Activated CD8-positive, alpha-beta T cell treated with anti-CD3 and anti-CD28 coated beads for 36 hours (primary cell): ENCODE results near the gene COL6A2. TPM values are rescaled to one million over a fixed set of nuclear protein-coding genes. Genes with fewer than 3 reads are reported as not detected.
"Not testable (repeated sequence)": the region's sequence is repeated elsewhere in the genome, so short reads cannot be mapped to it uniquely, and the experiment has no call there.

Experiments used
- ATAC-seq: fragments of 200-7000 bp; cut with Tn5 transposase; one replicate; pipeline ENCODE4 v1.10.0; 2021; ENCODE audit warnings: mild to moderate bottlenecking, moderate library complexity
- CTCF ChIA-PET: fragments of 350-600 bp; sonication (Branson Sonifier 250); formaldehyde crosslinking; loops from one replicate; lab custom pipeline; 2021; ENCODE audit warnings: antibody characterized with exemption; lab: Charles Lee
- POLR2A ChIA-PET: fragments of 350-600 bp; sonication (Branson Sonifier 250); formaldehyde crosslinking; loops from one replicate; lab custom pipeline; 2021; ENCODE audit warnings: antibody characterized with exemption; lab: Charles Lee
- DNase-seq: peaks from one replicate; pipeline ENCODE4 v3.0.0-alpha.2; 2020
- H3K27ac Mint-ChIP-seq: one replicate; pipeline ENCODE4 v1.8.0; 2021; ENCODE audit warnings: mild to moderate bottlenecking, mixed read lengths
- H3K27me3 Mint-ChIP-seq: one replicate; pipeline ENCODE4 v1.8.0; 2021; ENCODE audit warnings: mixed read lengths
- H3K36me3 Mint-ChIP-seq: one replicate; pipeline ENCODE4 v1.8.0; 2021; ENCODE audit warnings: low read depth, mixed read lengths
- H3K4me1 Mint-ChIP-seq: one replicate; pipeline ENCODE4 v1.8.0; 2021; ENCODE audit warnings: low read depth, mixed read lengths
- H3K4me3 Mint-ChIP-seq: one replicate; pipeline ENCODE4 v1.8.0; 2021; ENCODE audit warnings: mild to moderate bottlenecking, moderate library complexity, mixed read lengths
- H3K9me3 Mint-ChIP-seq: one replicate; pipeline ENCODE4 v1.8.0; 2021; ENCODE audit warnings: mixed read lengths
- CTCF ChIP-seq: fragments of 200-600 bp; IDR thresholded peaks from one replicate; pipeline ENCODE4 v1.8.0; 2022; ENCODE audit warnings: antibody characterized with exemption, mild to moderate bottlenecking
- intact Hi-C: fragments of 100-400 bp; cut with micrococcal nuclease; formaldehyde crosslinking; loops from one replicate; pipeline ENCODE4 v1.10.0; 2022
- total RNA-seq, 2 experiments: library from RNA; stranded (reverse); gene quantifications; one replicate each; pipeline ENCODE4 v1.2.3, GENCODE V29; 2021

The COL6A2 gene
- total RNA-seq, 2 experiments from 2014 or later, result 25.0 to 25.3 TPM

DNA sequence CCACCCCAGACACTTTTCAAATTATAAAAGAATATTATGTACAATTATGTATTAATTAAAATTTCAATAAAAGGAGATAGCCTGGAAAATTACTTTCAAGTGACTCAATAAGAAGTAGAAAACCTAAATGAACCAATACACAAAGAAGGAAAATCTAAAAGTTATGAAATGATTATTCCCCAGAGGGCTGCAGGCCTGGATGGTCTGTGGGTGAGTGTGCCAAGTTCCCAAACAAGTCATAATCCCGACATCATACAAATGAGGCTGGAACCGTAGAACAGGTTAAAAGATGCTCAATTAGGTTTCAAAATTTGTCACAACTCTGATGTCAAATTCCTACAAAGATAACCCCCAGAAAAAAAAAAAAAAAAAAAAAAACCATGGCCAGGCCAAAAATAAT is 73.7 kb downstream of the COL6A2 start:
- POLR2A ChIA-PET, result no interaction called here
- intact Hi-C loops, result no loop called here
- no peak for DNase-seq
- CTCF ChIA-PET, result no interaction called here
- Mint-ChIP-seq H3K27me3 (no peaks in the 10 kb centered on the region), H3K4me1 (peaks cover 6% of the 10 kb centered on the region), H3K4me3 (no peak overlapping the region), H3K27ac (no peak overlapping the region), H3K9me3 (peaks cover 13% of the 10 kb centered on the region), H3K36me3 (peaks cover 6% of the 10 kb centered on the region)
- no peak for ATAC-seq
- no peak for TF ChIP-seq CTCF

DNA sequence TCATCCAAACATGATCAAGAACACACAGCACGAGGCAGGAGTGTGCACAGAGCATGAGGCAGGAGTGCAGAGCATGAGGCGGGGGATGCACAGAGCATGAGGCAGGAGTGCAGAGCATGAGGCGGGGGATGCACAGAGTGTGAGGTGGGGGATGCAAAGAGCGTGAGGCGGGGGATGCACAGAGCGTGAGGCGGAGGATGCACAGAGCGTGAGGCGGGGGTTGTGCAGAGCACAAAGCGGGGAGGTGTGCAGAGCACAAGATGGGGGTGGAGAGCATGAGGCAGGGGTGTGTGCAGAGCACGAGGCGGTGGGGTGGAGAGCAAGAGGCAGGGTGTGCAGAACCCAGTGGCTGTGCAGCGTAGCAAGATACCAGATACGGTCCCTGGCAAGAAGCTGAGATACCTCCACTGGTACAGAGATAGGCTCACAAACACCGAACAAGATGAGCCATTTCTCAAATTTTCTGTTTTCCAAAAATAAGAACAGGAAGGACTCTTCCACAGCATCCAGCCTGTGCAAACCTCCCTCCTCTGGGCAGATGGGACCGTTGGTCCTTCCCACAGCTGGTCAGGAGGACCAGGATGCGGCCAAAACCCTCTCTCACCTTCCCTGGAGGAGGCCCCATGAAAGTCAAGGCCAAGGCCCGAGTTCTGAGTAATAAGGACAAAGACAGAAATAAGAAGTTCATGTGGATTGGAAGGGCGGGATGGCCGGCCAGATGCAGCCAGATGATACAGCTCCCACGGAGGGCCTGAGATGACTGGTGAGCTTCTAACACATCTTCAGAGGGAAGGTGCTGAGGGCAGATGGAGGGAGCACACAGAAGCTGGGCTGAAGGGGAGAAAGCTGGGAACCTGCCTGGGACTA is 74.3 kb downstream of the COL6A2 start:
- ChIA-PET CTCF (interaction anchor here (1.2 kb wide), 1 partner anchor 20 kb away, joined by 3 read pairs; no protein-coding TSS in a partner anchor), POLR2A (interaction anchor here (0.6 kb wide), 1 partner anchor 19 kb away, joined by 3 read pairs; no protein-coding TSS in a partner anchor)
- intact Hi-C loops, result no loop called here

DNA sequence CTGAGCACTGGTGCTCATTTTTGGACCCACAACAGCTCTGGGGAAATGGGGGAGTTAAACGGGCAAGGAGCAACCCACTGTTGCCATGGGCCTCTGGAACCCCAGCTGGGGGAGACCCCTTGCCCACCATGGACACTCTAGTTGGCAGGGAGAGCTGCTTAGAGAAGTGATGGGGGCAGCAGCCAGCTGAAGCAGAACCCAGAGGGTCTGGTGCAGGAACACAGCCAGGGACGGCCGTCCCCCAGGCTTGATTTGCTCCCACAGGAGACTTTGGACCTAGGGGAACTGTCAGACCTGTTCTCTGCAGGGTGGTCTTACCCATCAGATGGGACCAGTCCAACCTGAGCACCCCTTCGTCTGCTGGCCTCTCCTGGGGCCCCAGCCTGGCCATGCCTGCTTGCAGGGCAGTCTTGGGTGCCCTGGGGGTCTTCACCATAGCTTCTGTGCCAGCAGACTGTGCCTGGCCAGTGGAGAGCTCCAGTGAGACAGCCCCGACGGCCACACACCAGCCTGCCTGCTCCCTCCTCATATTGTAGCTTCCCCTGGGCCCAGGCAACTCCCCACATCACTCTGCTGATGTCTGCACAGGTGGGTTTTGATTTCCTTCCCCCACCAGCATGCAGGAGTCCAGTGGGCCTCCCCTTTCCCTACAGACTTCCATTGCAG is 75.1 kb downstream of the COL6A2 start:
- H3K9me3 Mint-ChIP-seq, result peaks cover 20% of the 10 kb centered on the region
- intact Hi-C loops, result no loop called here
- peaks cover 6% of the 10 kb centered on the region for H3K36me3 Mint-ChIP-seq
- ChIA-PET CTCF (interaction anchor here (1.2 kb wide), 1 partner anchor 20 kb away, joined by 3 read pairs; no protein-coding TSS in a partner anchor), POLR2A (interaction anchor here (0.6 kb wide), 1 partner anchor 20 kb away, joined by 3 read pairs; no protein-coding TSS in a partner anchor)
- TF ChIP-seq CTCF, result no peak
- no peak overlapping the region for H3K4me3 Mint-ChIP-seq
- no peaks in the 10 kb centered on the region for H3K27me3 Mint-ChIP-seq
- ATAC-seq, result no peak
- H3K4me1 Mint-ChIP-seq, result peaks cover 6% of the 10 kb centered on the region
- no peak for DNase-seq
- H3K27ac Mint-ChIP-seq, result no peak overlapping the region

More for the DNA sequence above, 74.3 kb downstream of the COL6A2 start:
- DNase-seq (no peak), ATAC-seq (no peak)
- Mint-ChIP-seq H3K9me3 (peaks cover 18% of the 10 kb centered on the region), H3K27ac (no peak overlapping the region), H3K4me1 (peaks cover 6% of the 10 kb centered on the region), H3K27me3 (no peaks in the 10 kb centered on the region), H3K36me3 (peaks cover 6% of the 10 kb centered on the region), H3K4me3 (no peak overlapping the region)
- TF ChIP-seq CTCF, result no peak

GRCh38 chr21:46173573-46173972 is 75.7 kb downstream of the COL6A2 start:
- Mint-ChIP-seq H3K27ac (no peak overlapping the region), H3K27me3 (no peaks in the 10 kb centered on the region), H3K4me3 (no peak overlapping the region), H3K9me3 (peaks cover 20% of the 10 kb centered on the region), H3K4me1 (peaks cover 6% of the 10 kb centered on the region), H3K36me3 (peaks cover 6% of the 10 kb centered on the region)
- no peak for DNase-seq
- ChIA-PET POLR2A (no interaction called here), CTCF (interaction anchor here (1.2 kb wide), 1 partner anchor 21 kb away, joined by 3 read pairs; no protein-coding TSS in a partner anchor)
- no peak for ATAC-seq
- TF ChIP-seq CTCF, result no peak
- intact Hi-C loops, result no loop called here

DNA sequence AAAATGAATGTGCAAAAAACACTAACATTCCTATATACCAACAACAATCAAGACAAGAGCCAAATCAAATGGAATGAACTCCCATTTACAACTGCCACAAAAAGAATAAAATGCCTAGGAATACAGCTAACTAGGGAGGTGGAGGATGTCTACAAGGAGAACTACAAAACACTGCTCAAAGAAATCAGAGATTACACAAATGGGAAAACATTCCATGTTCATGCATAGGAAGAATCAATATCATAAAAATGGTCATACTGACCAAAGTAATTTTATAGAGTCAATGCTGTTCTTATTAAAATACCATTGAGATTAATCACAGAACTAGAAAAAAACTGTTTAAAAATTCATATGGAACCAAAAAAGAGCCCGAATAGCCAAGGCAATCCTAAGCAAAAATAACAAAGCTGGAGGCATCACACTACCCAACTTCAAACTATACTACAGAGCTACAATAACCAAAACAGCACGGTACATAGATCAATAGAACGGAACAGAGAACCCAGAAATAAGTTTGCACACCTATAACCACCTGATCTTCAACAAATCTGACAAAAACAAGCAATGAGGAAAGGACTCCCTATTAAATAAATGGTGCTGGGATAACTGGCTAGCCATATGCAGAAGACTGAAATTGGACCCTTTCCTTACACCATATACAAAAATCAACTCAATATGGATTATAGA is 78.7 kb downstream of the COL6A2 start:
- H3K27ac Mint-ChIP-seq, H3K4me1 Mint-ChIP-seq, H3K27me3 Mint-ChIP-seq, DNase-seq, H3K4me3 Mint-ChIP-seq, intact Hi-C loops, H3K36me3 Mint-ChIP-seq, POLR2A ChIA-PET, ATAC-seq: not testable (repeated sequence)
- CTCF ChIA-PET, result interaction anchor here (2.5 kb wide), 1 partner anchor 33 kb away, joined by 11 read pairs; no protein-coding TSS in a partner anchor
- H3K9me3 Mint-ChIP-seq, result peaks cover 20% of the 10 kb centered on the region
